ENCODE data around the gene MAP4K4. TPM values are rescaled to one million over a fixed set of nuclear protein-coding genes. Genes with fewer than 3 reads are reported as not detected.

Gene MAP4K4
- total RNA-seq, 1 experiment from 2014 or later = 132 TPM

DNA sequence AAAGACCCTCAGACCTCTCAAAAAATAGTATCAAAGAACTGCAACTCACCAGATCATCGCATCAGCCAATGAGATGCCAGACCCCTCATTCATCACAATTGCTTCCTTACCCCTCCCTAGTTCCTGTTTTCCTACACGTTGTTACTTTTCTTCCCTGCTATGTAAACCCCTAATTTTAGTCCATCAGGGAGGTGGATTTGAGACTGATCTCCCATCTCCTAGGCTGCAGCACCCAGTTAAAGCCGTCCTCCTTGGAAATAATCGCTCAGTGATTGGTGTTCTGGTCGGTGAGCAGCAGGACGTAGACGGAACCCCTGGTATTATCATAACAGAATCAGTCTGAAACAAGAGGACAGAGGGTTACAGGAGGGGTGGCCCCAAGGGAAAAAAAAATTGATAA is 44.0 kb upstream of the MAP4K4 start:
- Histone ChIP-seq H3K27me3 (ENCODE audit: insufficient read depth, low read length) (no peaks in the 10 kb centered on the region), H3K9me3 (ENCODE audit: control insufficient read depth, low read depth, low read length) (no peaks in the 10 kb centered on the region), H2BK12ac (ENCODE audit: insufficient read length, low read depth, low read length) (no peak overlapping the region), H3K23me2 (ENCODE audit: insufficient read length, low read depth, low read length, poor library complexity, severe bottlenecking) (peaks cover 4% of the 10 kb centered on the region), H2AFZ (ENCODE audit: low read length) (no peak overlapping the region), H4K20me1 (ENCODE audit: control insufficient read depth, insufficient read depth, insufficient read length) (no peaks in the 10 kb centered on the region), H3K14ac (ENCODE audit: insufficient read depth, low read length) (no peak overlapping the region), H2BK20ac (ENCODE audit: low read depth, low read length, poor library complexity, severe bottlenecking) (no peak overlapping the region), H3K4ac (ENCODE audit: low read depth, low read length) (no peak overlapping the region), H3K79me1 (ENCODE audit: insufficient read depth, low read depth, low read length, poor library complexity, severe bottlenecking) (no peaks in the 10 kb centered on the region), H3K4me1 (ENCODE audit: insufficient read depth, low read length) (no peaks in the 10 kb centered on the region), H3T11ph (ENCODE audit: low read length) (no peak overlapping the region), H3K23ac (ENCODE audit: insufficient read length, low read depth, low read length) (no peak overlapping the region), H2BK5ac (ENCODE audit: insufficient read length, low read length) (no peak overlapping the region), H2AK5ac (ENCODE audit: insufficient read length, low read length) (no peak overlapping the region), H3K56ac (ENCODE audit: insufficient read length, low read depth, low read length) (no peak overlapping the region), H3K9ac (ENCODE audit: extremely low read depth, insufficient read length, low read length) (no peak overlapping the region), H4K8ac (replicated peaks; ENCODE audit: insufficient read length, low read depth, low read length) (no peak overlapping the region), H2BK15ac (ENCODE audit: low read depth, low read length) (no peak overlapping the region), H4K5ac (ENCODE audit: insufficient read length, low read depth, low read length) (no peak overlapping the region), H3K4me2 (ENCODE audit: insufficient read depth, insufficient read length, low read length) (no peak overlapping the region), H3K27ac (ENCODE audit: insufficient read length, low read depth, low read length) (no peak overlapping the region), H2BK120ac (ENCODE audit: low read depth, low read length, poor library complexity, severe bottlenecking) (no peak overlapping the region), H4K91ac (ENCODE audit: insufficient read length, low read depth, low read length) (no peak overlapping the region), H3K79me2 (ENCODE audit: insufficient read depth, low read length) (no peaks in the 10 kb centered on the region), H3K18ac (ENCODE audit: insufficient read length, low read depth, low read length) (no peak overlapping the region)
- DNase-seq = no peak
- TF ChIP-seq, protein P1, sequence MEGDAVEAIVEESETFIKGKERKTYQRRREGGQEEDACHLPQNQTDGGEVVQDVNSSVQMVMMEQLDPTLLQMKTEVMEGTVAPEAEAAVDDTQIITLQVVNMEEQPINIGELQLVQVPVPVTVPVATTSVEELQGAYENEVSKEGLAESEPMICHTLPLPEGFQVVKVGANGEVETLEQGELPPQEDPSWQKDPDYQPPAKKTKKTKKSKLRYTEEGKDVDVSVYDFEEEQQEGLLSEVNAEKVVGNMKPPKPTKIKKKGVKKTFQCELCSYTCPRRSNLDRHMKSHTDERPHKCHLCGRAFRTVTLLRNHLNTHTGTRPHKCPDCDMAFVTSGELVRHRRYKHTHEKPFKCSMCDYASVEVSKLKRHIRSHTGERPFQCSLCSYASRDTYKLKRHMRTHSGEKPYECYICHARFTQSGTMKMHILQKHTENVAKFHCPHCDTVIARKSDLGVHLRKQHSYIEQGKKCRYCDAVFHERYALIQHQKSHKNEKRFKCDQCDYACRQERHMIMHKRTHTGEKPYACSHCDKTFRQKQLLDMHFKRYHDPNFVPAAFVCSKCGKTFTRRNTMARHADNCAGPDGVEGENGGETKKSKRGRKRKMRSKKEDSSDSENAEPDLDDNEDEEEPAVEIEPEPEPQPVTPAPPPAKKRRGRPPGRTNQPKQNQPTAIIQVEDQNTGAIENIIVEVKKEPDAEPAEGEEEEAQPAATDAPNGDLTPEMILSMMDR (conservative IDR thresholded peaks at IDR 0.05) = no peak
- Mint-ChIP-seq H3K27ac (no peak overlapping the region), H3K4me1 (peaks cover 2 to 6% of the 10 kb centered on the region in 2 experiments; a peak in 2 of 4 replicates), H3K4me3 (no peak overlapping the region), H3K27me3 (ENCODE audit: low read depth) (no peaks in the 10 kb centered on the region), H3K36me3 (ENCODE audit: insufficient read depth in 1 of 3, low read depth in 3 of 3) (peaks cover 0 to 4% (median 0%) of the 10 kb centered on the region in 3 experiments; a peak in 1 of 7 replicates), H3K9me3 (no peaks in the 10 kb centered on the region; a peak in 3 of 5 replicates)
- no CpG with 5 or more reads among the region's 7 CpGs for WGBS (ENCODE audit: extremely low coverage, insufficient read length, low lambda C conversion rate)

Data from H9 (cell line).